HG03378 (cell line): ENCODE data around the gene CLEC4D.
"Not testable (repeated sequence)": the region's sequence is repeated elsewhere in the genome, so short reads cannot be mapped to it uniquely, and the experiment has no call there.

Source experiments
- ATAC-seq: cut with Tn5 transposase; IDR thresholded peaks from one replicate; pipeline ENCODE4 v1.9.1; 2021; ENCODE audit warnings: mild to moderate bottlenecking, moderate library complexity; ENCODE audit not compliant: unreplicated experiment

CLEC4D gene

GRCh38 chr12:8513256-8513655 lies at the start of gene CLEC4D:
Gene CLEC4D, plus strand, starts transcription at chr12:8513503. Its CDS starts 230 bp downstream, at chr12:8513733.
- ATAC-seq, result no peak

DNA sequence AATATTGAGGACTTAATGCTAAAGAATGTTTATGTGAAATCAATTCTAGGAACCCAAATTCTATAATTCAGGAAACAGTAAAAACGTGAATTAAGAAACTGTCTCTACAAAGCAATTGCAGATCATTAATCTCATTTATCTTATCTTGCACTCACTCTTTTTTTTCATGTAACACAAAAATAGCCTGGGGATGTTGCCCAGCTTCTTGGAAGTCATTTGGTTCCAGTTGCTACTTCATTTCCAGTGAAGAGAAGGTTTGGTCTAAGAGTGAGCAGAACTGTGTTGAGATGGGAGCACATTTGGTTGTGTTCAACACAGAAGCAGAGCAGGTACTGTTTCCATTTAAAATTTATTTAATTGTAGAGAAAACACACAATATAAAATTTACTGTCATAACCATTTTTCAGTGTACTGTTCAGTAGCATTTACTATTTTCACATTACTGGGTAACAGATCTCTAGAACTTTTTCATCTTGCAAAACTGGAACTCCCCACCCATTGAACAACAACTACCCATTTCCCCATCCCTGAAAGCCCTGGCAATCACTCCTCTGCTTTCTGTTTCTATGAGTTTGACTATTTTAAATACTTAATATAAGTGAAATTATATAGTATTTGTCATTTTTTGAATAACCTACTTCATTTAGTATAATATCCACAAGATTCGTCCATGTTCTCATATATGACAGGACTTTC lies 47.9 kb upstream of the CLEC4D start:
- no peak for ATAC-seq

DNA sequence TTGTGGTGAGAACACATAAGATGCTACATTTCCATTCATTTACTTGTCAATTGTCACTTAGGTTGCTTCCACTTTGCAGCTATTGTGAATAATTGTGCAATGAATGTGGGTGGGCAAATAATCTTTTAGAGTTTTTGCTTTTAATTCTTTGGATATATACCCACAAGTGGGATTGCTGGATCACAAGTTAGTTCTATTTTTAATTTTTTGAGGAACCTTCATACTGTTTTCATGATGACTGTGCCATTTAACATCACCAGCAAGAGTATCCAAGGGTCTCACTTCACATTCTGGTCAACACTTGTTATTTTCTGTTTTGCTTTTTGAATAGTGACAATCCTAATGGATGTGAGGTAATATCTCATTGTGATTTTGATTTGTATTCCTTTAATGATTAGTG lies 47.1 kb upstream of the CLEC4D start:
- no peak for ATAC-seq

DNA sequence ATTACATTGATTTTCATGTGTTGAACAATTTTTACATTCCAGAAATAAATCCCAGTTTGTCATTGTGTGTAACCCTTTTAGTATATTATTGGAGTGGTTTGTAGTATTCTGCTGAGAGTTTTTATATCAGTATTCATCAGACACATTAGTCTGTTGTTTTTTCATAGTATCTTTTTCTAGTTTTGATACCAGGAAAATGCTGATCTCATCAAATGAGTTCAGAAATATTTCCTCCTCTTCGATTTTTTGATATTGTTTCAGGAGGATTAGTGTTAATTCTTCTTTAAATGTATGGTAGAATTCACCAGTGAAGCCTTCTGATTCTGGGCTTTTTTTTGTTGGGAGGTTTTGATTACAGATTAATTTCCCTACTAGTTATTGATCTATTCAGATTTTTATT lies 42.2 kb upstream of the CLEC4D start:
- ATAC-seq, result no peak

- no peak for ATAC-seq
Observed at GRCh38 chr12:8475508-8476203, 37.6 kb upstream of the CLEC4D start.

- ATAC-seq, result no peak
Observed at GRCh38 chr12:8482571-8483061, 30.7 kb upstream of the CLEC4D start.

GRCh38 chr12:8483079-8483478 lies 30.2 kb upstream of the CLEC4D start:
- ATAC-seq, result no peak

DNA sequence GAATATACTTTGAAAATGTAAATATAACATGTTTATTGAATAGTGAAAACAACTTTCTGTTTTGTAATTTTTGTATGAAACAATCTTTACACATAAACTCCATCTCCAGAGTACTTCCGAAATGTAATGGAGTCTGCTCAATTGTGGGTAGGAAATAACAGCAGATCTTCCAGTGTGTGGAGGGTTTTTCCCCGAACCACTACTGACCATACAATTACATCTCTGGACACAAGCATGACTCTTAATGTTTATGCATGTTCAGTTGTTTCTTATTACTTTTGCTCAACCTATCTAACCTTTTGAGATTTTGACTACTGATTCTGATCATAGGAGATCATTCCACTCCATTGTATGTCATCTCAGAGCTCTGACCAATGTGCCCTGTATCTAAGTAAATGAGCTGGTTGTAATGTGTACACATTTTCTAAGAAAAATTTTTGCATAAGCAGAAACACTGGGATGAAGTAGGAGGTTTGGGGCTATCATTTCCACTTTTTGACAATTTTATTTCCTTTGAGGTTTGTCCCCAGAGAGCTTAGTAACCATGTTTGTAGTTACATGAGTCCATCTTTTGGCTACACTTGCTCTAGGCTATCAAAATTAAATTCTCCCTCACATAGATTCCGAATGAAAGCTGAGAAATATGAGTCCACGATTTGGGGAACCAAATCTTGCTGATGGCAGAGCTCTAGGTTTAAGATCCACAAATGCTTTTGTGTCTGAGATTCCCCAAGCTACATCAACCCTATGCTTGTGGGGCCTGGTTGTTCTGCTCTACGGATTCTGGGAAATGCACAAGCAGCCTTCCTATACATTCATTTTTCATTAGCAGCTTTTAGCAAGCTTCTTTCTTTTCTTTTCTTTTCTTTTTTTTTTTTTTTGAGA lies 21.4 kb upstream of the CLEC4D start:
- no peak for ATAC-seq

- ATAC-seq, result peak; percentile 89
Observed at GRCh38 chr12:8493084-8493483, 20.2 kb upstream of the CLEC4D start.

DNA sequence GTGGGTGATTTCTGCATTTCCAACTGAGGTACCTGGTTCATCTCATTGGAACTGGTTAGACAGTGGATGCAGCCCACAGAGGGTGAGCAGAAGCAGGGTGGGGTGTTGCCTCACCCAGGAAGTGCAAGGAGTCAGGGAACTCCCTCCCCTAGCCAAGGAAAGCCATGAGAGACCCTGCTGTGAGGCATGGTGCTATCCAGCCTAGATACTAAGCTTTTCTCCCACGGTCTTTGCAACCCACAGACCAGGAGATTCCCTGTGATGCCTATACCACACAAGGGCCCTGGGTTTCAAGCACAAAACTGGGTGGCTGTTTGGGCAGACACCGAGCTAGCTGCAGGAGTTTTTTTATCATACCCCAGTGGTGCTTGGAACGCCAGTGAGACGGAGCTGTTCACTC lies 17.6 kb upstream of the CLEC4D start:
- not testable (repeated sequence) for ATAC-seq

- not testable (repeated sequence) for ATAC-seq
Observed at GRCh38 chr12:8496074-8496473, 17.2 kb upstream of the CLEC4D start.

DNA sequence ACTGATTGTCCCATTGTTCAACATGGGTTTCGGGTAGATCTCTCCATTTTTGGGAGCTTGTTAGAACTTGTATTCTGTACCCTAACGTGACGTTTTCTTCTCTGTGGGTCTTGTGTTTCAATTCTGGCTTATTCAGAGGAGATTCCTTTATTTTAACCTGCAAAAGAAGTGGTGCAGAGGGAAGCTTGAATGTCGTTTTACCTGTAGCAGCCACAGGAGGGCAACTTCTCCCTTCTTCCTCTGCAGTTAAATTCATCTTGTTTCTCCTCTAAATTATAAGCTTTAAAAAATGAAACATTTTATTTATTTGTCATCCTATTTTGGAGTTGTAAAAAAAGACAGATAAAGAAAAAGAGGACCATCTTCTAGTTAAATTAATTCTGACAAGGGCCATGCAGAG lies 13.7 kb upstream of the CLEC4D start:
- no peak for ATAC-seq

- ATAC-seq, result no peak
Observed at GRCh38 chr12:8501720-8502119, 11.6 kb upstream of the CLEC4D start.

DNA sequence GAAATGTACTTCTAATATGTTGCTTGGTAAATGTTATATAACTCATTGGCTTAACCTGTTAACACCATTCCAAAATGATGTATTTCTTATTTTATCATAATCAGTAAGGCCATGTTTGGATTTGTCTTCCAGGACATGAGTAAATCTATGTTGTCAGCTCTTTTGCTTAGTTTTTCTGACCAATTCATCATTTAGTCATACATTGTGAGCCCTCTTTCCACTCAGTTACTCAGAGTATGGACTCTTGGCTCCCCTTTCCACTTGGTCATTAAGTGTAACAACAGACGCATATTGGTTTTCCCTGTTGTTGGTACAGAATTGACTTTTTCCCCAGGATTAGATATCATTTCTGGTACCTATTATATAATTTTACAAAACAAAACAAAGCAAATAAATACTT lies 9.0 kb upstream of the CLEC4D start:
- ATAC-seq, result no peak

DNA sequence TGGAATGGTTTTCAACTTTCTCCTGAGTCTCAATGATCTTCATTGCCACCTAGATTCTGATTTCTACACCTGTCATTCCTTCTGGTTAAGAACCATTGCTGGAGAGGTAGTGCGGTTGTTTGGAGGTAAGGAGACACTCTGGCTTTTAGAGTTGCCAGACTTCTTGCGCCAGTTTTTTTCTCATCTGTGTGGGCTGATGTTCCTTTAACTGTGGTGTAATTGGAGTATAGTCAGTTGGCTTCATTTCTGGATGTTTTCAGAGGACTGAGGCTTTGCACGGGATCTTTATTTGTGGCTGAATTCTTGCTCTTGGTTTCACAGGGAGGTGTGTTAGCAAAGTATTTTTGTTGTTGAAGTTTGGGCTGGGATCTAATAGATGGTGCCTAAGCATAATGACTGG lies 5.7 kb upstream of the CLEC4D start:
- ATAC-seq, result no peak

DNA sequence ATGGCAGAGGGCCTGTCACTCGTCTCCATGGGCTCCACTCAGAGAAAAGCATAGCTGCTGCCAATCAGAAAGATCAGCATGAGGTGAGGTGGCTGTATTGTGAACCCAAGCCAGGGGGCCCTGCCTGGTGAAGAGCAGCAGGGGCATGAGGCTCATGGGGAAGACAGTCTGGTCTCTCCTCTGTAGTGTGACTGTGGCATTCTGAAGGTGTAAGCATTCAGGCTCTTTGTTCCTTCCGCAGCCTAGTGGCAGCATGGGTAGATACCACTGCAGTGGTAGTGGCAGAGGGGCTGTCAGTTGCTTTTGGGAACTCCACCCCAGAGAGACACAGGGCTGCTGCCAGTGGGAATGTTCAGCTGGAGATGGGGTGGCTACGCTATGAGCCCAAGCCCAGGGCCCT lies 5.1 kb upstream of the CLEC4D start:
- ATAC-seq, result no peak

GRCh38 chr12:8508910-8509841 lies 4.1 kb upstream of the CLEC4D start:
- ATAC-seq, result no peak

DNA sequence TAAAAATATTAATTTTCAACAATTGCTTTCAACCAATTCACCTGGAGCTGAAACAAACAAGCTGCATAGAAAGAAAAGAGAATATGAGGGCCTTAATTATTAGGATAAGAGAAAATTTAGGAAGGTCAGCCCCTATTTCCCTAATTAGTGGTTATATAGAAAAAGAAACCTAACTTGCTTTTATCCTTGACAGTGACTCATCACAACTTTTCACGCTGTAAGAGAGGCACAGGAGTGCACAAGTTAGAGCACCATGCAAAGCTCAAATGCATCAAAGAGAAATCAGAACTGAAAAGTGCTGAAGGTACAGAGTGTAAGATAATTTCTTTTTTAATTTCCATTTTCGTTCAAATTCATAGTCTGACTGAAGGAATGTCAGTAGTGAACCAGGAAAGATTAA lies 4.7 kb downstream of the CLEC4D start:
- no peak for ATAC-seq

DNA sequence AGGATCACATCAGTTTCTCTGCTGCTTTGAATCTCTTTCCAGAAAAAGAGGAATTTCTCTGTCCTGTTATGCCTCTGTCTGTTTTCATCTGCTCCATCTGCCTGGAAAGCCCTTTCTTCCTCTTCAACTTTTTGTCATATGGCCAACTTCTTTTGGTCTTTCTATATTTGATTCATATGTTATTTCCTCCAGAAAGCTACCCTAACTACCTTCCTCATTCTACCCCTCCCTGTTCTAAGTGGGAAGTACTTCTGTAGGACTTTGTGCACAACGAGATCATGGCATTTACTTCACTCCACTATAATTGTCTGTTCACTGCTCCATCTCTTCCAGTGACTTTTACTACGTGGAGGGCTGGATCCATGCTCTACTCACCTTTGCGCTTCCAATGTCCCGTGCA lies 5.9 kb downstream of the CLEC4D start:
- no peak for ATAC-seq
